ENCODE data around the gene FETUB. TPM values are rescaled to one million over a fixed set of nuclear protein-coding genes. Genes with fewer than 3 reads are reported as not detected.

FETUB gene
- total RNA-seq, 2 experiments from 2014 or later, result not detected

Small RNA genes lying within 50 kb of the gene (small RNA-seq; reads per million reads assigned to genes)
- gene RF00017, result not detected

Other genes starting within 250 kb of the FETUB start
- gene CRYGS, start 96.0 kb upstream of the FETUB start, total RNA-seq (2014; rRNA removed; shearing (Covaris generic)), result 6.5 and 7.0 TPM in 2 replicates
- 3.5 and 6.5 TPM in 2 replicates for gene CRYGS, start 96.0 kb upstream of the FETUB start, total RNA-seq (2022)
- 24.2 and 27.0 TPM in 2 replicates for gene TBCCD1, start 73.1 kb upstream of the FETUB start, total RNA-seq (2014; rRNA removed; shearing (Covaris generic))
- gene TBCCD1, start 73.1 kb upstream of the FETUB start, total RNA-seq (2022), result 21.3 and 21.9 TPM in 2 replicates
- gene DNAJB11, start 69.7 kb upstream of the FETUB start, total RNA-seq (2014; rRNA removed; shearing (Covaris generic)), result 73.0 and 78.7 TPM in 2 replicates
- gene DNAJB11, start 69.7 kb upstream of the FETUB start, total RNA-seq (2022), result 53.2 and 61.1 TPM in 2 replicates
- not detected in 2 replicates for gene AHSG, start 27.3 kb upstream of the FETUB start, total RNA-seq (2014; rRNA removed; shearing (Covaris generic))
- gene AHSG, start 27.3 kb upstream of the FETUB start, total RNA-seq (2022), result not detected in 2 replicates
- not detected in 2 replicates for gene HRG, start 25.6 kb downstream of the FETUB start, total RNA-seq (2014; rRNA removed; shearing (Covaris generic))
- gene HRG, start 25.6 kb downstream of the FETUB start, total RNA-seq (2022), result not detected in 2 replicates
- not detected in 2 replicates for gene KNG1, start 77.0 kb downstream of the FETUB start, total RNA-seq (2014; rRNA removed; shearing (Covaris generic))
- gene KNG1, start 77.0 kb downstream of the FETUB start, total RNA-seq (2022), result not detected in 2 replicates
- 506 and 596 TPM in 2 replicates for gene EIF4A2, start 143.2 kb downstream of the FETUB start, total RNA-seq (2014; rRNA removed; shearing (Covaris generic))
- gene EIF4A2, start 143.2 kb downstream of the FETUB start, total RNA-seq (2022), result 425 and 437 TPM in 2 replicates
- gene RFC4, start 166.1 kb downstream of the FETUB start, total RNA-seq (2014; rRNA removed; shearing (Covaris generic)), result 114 and 137 TPM in 2 replicates
- 118 and 126 TPM in 2 replicates for gene RFC4, start 166.1 kb downstream of the FETUB start, total RNA-seq (2022)
- not detected in 2 replicates for gene ADIPOQ, start 202.3 kb downstream of the FETUB start, total RNA-seq (2014; rRNA removed; shearing (Covaris generic))
- gene ADIPOQ, start 202.3 kb downstream of the FETUB start, total RNA-seq (2022), result not detected in 2 replicates

All from OCI-LY7 (cell line).